IPS DF 19.7 (cell line): Measurements from ENCODE around the gene RGS6.

Source experiments
- DNase-seq: peaks from one replicate; pipeline ENCODE4 v3.0.0-alpha.2; 2013; ENCODE audit warnings: low read depth, low spot score

RGS6 gene

DNA sequence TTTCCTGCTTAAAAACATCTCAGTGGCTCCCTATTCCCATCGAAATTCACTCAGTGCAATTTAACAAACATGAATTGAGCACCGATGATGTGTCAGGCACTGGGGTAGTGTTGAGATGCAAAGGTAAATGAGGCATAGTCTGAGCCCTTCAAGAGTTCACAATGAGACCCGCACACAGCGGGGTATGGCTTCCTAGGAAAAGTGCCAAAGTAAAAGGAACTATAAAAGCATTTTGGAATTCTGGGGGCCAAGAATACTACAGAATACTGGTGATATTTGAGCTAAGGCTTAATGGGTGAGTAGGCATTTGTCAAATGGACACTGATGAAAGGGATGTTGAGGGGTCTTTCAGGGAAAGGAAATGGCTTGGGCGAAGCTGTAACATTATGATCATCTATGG is 646.3 kb downstream of the RGS6 start:
- DNase-seq, result no peak

- no peak for DNase-seq
Measured at GRCh38 chr14:72582582-72582981, 650.4 kb downstream of the RGS6 start.

GRCh38 chr14:72583316-72584272 is 651.4 kb downstream of the RGS6 start:
- DNase-seq, result no peak

DNA sequence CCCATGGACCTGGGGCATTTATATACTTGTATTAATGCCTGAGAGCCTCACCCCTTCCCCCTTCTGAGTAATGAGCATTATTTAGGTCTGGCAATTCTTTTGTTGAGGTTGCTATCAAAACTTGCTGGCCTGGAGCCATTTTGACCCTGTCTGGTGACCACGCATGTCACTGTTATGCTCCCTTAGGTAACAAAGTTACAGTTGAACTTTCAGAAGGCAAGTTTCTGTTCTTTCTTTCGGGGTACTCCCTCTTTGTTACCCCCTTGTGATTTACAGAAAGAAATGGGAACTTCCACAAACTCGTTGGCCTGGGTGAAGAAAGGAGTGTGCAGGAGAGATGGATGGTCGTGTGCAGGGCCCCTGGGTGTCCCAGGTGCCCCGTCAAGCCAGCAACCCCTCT is 656.3 kb downstream of the RGS6 start:
- no peak for DNase-seq

DNA sequence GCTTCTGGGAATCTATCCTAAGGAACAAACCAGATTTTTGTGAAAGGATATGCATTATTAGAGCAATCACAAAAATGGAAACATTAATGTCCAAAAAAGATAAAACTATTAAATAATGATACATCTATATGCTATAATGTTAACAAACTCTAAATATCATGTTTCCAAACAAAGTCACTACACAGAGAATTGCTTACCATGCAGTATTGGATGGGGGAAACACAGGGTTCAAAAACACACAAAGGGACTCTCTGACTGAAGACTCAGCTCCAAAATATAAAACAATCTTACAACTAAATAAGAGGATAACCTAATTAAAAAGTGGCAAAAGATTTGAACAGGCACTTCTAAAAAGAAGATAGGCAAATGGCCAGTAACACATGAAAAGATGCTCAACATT is 657.4 kb downstream of the RGS6 start:
- DNase-seq, result no peak

DNA sequence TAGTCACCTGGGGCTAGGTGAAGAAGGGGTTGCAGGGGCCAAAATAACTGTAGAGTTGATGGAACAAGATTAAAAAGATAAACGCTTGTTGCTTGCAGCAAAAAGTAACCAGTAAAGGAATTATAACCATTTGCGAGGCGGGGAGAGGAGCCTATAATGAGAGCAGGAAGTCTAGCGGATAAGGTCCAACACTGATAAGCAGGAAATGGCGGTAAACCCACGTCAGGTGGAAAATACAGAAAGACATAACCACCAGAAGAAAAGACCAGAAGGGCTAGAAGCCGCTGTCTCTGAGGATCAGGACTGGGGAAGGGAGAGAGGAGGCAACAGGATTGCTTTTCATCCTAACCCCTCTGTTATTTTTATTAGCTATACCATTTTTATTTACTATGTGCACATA is 658.3 kb downstream of the RGS6 start:
- no peak for DNase-seq

DNA sequence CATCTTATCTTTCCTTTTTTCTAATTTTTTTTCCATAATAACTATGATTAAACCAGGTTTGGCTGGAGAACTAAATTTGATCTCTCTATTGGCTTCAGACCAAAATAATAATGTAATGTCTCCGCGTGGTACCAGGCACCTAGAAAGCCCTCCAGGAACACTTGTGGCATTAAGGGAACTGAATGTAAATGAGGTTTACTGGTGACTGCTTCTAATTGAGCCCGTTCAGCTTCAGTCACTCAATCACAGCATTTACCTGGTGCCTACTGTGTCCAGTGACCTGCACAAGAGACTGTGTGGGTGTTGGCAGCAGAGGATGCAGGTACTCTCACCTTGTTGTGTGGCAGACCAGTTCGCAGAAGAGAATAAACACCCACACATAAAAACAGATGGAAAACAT is 659.2 kb downstream of the RGS6 start:
- DNase-seq, result no peak

GRCh38 chr14:72594099-72594901 is 662.1 kb downstream of the RGS6 start:
- no peak for DNase-seq

DNA sequence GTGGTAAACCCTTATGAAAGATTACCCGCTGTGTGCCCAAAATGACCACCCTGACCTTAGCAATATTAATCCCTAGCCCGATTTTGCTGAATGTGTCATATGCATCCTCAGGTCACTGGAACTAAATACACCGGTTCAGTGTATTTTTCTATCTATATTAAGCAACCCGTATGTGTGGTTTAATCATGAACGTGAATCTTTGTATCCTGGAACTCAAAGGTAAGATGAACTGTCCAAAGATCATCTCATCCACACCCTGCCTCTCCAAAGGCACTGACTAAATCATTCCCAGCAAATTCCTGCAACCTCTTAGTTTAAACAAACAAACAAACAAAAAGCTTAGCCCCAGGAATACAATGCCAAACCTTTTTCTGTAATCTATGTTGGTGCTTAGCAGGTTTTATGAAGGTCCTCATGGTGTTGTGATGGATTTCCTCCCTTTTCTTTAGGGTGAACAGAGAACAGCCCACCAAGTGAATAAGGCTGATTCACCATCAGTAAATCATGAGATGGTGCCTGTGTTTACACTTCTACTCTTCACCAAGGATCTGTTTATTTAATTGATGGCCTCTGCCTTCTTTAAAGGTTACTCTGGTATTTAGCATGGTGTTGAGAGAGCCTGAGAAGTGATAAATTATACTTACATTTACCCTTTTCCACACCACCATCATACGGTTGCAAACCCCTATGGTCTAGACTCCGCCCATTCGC is 663.1 kb downstream of the RGS6 start:
- no peak for DNase-seq

DNA sequence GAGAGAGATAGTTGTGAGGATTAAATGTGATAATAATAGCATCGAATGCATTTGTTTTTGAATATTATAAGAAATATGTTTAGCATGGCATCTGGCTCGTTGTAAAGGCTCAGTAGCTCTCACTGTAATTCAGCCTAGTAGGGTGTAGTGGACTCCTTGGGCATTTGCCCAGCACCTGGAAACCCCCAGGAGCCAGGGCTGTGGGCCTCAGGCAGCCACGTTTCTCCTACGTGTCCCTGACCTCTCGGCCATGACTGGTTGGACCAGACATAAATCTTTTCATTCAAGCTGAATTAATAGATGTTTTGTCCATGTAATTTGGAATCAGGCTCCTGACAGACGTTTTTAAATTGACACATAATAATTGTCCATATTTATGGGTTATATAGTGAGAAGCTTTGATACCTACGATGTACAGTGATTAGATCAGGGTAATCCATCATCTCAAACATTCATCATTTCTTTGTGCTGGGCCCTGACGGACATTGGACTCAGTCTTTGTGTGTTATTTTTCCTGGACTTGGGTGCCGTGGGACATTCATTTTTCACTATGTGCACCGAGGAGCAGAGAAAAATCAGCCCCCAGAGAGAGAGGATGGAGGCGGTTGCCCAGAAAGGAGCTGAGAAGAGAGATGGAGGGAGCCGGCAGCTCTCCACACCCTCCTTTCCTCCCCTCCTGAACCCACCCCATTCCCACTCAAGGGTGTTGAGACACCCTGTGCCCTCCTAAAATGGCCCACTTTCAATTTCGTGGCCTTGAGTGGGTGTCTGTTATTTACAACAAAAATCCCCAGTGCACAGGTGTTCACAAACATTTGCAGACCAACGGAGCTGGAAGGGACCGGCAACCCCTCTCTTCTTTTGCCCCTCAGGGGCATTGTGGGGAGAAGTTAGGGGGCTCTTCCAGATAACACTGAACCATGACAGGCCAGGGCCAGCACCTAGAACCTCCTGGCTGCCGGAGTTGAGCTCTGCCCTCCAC is 665.3 kb downstream of the RGS6 start:
- DNase-seq, result no peak

- no peak for DNase-seq
Measured at GRCh38 chr14:72598306-72598705, 666.1 kb downstream of the RGS6 start.

GRCh38 chr14:72599579-72600470 is 667.6 kb downstream of the RGS6 start:
- DNase-seq, result no peak

GRCh38 chr14:72600551-72601330 is 668.5 kb downstream of the RGS6 start:
- no peak for DNase-seq

GRCh38 chr14:72603639-72604038 is 671.4 kb downstream of the RGS6 start:
- no peak for DNase-seq

DNA sequence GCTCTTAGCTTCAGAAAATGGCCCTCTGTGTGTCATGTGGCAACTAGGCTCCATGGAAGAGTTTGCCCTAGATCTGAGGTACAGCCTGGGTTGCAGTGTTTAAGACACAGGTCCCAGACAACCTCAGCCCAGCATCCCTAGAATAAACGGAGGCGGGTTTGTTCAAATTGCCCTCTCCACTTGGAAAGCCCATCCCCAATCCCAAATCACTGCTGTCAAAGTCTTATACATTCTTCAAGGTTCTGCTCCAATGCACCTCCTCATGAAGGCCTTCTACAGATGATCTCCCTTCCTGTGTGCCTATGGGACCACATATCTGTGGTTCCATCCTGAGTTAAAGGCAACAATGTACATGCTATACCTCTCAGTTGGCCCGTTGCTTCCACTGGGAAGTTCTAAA is 671.9 kb downstream of the RGS6 start:
- DNase-seq, result no peak

DNA sequence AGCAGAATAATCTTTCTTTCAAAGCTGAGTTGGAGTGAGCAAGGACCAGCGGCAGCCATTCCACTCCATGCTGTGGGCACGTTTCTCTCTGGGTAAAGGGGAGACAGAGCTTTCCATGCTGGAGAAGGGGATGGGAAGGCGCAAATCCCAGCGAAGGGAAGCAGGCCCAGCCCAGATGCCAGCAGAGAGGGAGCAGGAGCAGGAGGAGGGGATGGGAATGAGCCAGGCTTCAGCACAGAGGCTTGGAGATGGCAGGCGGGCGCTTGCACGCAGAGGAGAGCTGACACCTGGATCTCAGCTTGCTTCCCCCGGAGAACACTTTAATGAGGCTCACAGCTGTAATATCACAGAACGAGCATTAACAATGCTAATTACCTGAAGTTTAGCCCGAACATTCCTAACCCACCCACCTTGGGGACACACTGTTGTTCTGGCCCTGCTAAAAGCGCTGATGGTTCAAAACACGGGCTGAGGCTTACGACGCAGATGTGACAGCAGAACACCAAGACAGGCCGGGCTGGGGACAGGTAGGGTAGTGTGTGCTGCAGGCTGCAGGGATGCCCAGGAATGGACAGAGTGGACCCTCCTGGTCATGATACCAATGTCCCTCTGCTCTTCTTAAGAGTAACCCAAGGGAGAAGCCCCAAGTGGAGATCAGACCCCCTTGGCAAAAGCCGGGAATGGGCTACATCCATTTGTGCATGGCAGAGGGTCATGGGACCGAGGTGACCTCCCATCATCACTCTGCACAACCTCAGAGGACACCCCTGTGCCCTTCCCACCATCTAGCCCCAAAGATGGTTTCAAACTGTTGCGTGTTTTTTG is 673.1 kb downstream of the RGS6 start:
- DNase-seq, result no peak

DNA sequence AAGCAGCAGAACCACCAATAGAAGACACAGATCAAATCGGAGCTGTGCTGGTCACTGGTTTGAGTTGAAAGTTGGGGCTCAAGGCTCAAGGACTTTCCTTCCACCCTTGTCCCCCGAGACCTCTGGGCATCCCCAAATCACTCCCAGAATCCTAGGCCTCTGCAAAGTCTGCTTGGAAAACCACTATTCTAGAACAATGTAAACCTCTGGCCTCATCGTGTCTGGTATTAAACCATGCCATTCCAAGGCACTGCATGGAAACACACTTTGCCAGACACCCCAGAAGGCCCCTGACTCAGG is 673.6 kb downstream of the RGS6 start:
- no peak for DNase-seq

- DNase-seq, result no peak
Measured at GRCh38 chr14:72606879-72607278, 674.6 kb downstream of the RGS6 start.
